Measurements from ENCODE around the gene CLTB. TPM values are rescaled to one million over a fixed set of nuclear protein-coding genes. Genes with fewer than 3 reads are reported as not detected.

The CLTB gene
- total and polyA plus RNA-seq, 2 of the 8 experiments (the other 6 are each of a cell fraction or from before 2014, with no cell fraction given) = 25.9 to 34.9 TPM

GRCh38 chr5:176409765-176410164, 6.6 kb downstream of the CLTB start:
- Histone ChIP-seq H3K79me2 (ENCODE audit: control insufficient read depth in 1 of 2, insufficient read depth in 2 of 2, low read length in 2 of 2) (no peaks in the 10 kb centered on the region), H3K14ac (ENCODE audit: insufficient read length) (no peak overlapping the region), H2BK12ac (ENCODE audit: low read depth, low read length) (no peak overlapping the region), H3K4me1 (replicated peaks in 1 of 4; ENCODE audit: control insufficient read depth in 3 of 4, insufficient read depth in 4 of 4, low read length in 3 of 4) (no peaks in the 10 kb centered on the region; a peak in 1 of 7 replicates), H4K91ac (replicated peaks; ENCODE audit: insufficient read length, low read length) (no peak overlapping the region), H4K5ac (ENCODE audit: insufficient read length, low read depth, low read length) (no peak overlapping the region), H3K36me3 (ENCODE audit: control insufficient read depth in 2 of 4, insufficient read depth in 4 of 4, low read length in 3 of 4) (0 out of 8 replicates have a peak, but pooled peaks cover 0 to 2% (median 0%) of the 10 kb centered on the region in 4 experiments), H3K79me1 (ENCODE audit: low read depth, low read length) (no peaks in the 10 kb centered on the region), H2BK120ac (replicated peaks; ENCODE audit: low read depth, low read length) (no peak overlapping the region), H2AFZ (ENCODE audit: low read length) (no peak overlapping the region), H3K4ac (replicated peaks; ENCODE audit: insufficient read length, low read depth, low read length) (no peak overlapping the region), H3K9me3 (ENCODE audit: insufficient read depth in 2 of 2, low read depth in 1 of 2, low read length in 1 of 2) (no peaks in the 10 kb centered on the region), H3K56ac (replicated peaks; ENCODE audit: insufficient read length, low read depth, low read length) (no peak overlapping the region), H2BK15ac (ENCODE audit: low read length) (no peak overlapping the region), H4K8ac (ENCODE audit: extremely low read depth, insufficient read depth, low read length) (no peak overlapping the region), H3K23ac (ENCODE audit: insufficient read length) (no peak overlapping the region), H3K4me3 (ENCODE audit: extremely low read depth in 1 of 4, insufficient read depth in 2 of 4, low read depth in 3 of 4, low read length in 4 of 4) (no peak overlapping the region), H3K18ac (ENCODE audit: extremely low read depth, low read length) (no peak overlapping the region), H3K23me2 (ENCODE audit: low read depth, low read length) (no peaks in the 10 kb centered on the region), H3K9ac (replicated peaks in 1 of 4; ENCODE audit: extremely low read depth in 1 of 4, low read depth in 3 of 4, low read length in 3 of 4) (no peak overlapping the region), H2BK20ac (ENCODE audit: low read length) (no peak overlapping the region), H2AK5ac (ENCODE audit: low read depth, low read length) (no peak overlapping the region), H4K20me1 (replicated peaks in 1 of 2; ENCODE audit: control insufficient read depth in 1 of 2, insufficient read depth in 2 of 2, low read length in 2 of 2) (no peaks in the 10 kb centered on the region), H3K4me2 (ENCODE audit: insufficient read depth in 1 of 2, low read depth in 2 of 2, low read length in 2 of 2) (no peak overlapping the region), H2BK5ac (ENCODE audit: low read depth, low read length) (no peak overlapping the region), H3K27ac (ENCODE audit: low read depth, low read length) (no peak overlapping the region), H3K27me3 (replicated peaks in 1 of 4; ENCODE audit: control insufficient read depth in 3 of 4, extremely low read depth in 1 of 4, insufficient read depth in 3 of 4, low read length in 3 of 4) (no peaks in the 10 kb centered on the region)
- ChIA-PET POLR2A (ENCODE audit: partially characterized antibody) (interaction anchor here (1.4 to 1.5 kb wide), 2 partner anchors 49 to 128 kb away, joined by 3 read pairs; partner anchors contain the start of genes KIAA1191 and RNF44), CTCF (ENCODE audit: partially characterized antibody) (interaction anchor here (0.6 kb wide), 1 partner anchor 1097 kb away, joined by 3 read pairs; no protein-coding TSS in a partner anchor)
- 81% methylated on average over 4 of the region's 4 CpGs; no CpG with 5 or more reads in 1 of the 2 experiments for WGBS, 2 experiments (ENCODE audit: extremely low coverage in 1 of 2, insufficient coverage in 1 of 2, insufficient read length in 1 of 2, insufficient replicate concordance in 2 of 2, low coverage in 1 of 2, low lambda C conversion rate in 2 of 2, missing lambda C conversion rate in 1 of 2)
- no peak for DNase-seq (ENCODE audit: low read depth in 1 of 2, low spot score in 2 of 2)
- no peak for FAIRE-seq
- TF ChIP-seq RAD21 (IDR thresholded peaks at IDR 0.05 in 1 of 2, conservative IDR thresholded peaks at IDR 0.05 in 1 of 2; ENCODE audit: low read depth in 2 of 2, low read length in 2 of 2) = no peak

Data from H1 (cell line).